Measurements from ENCODE around the gene AASDH. TPM values are rescaled to one million over a fixed set of nuclear protein-coding genes. Genes with fewer than 3 reads are reported as not detected.

The AASDH gene
- total and polyA plus RNA-seq, 2 of the 4 experiments (the other 2 are of a cell fraction), result 4.7 to 12.0 TPM

- POLR2A ChIA-PET (ENCODE audit: unreplicated experiment), result no interaction called here
- Histone ChIP-seq H2BK20ac (ENCODE audit: low read depth, low read length) (no peak overlapping the region), H2BK15ac (ENCODE audit: low read depth, low read length) (no peak overlapping the region), H3K56ac (ENCODE audit: extremely low read depth, insufficient read depth, low read length) (no peak overlapping the region), H2BK120ac (ENCODE audit: low read depth, low read length) (no peak overlapping the region), H3K4ac (ENCODE audit: low read depth, low read length) (no peak overlapping the region), H4K8ac (ENCODE audit: low read depth in 2 of 2, low read length in 2 of 2) (no peak overlapping the region), H4K91ac (ENCODE audit: insufficient read depth, low read depth, low read length) (no peak overlapping the region), H3K36me3 (ENCODE audit: control insufficient read depth, insufficient read depth, low read length) (peaks cover 2% of the 10 kb centered on the region; the same call in 1 of the 2 replicates), H3K27ac (ENCODE audit: insufficient read depth, low read length) (no peak overlapping the region), H4K20me1 (ENCODE audit: insufficient read depth, low read length) (no peaks in the 10 kb centered on the region), H3K9ac (ENCODE audit: low read depth, low read length) (no peak overlapping the region), H3K23ac (ENCODE audit: low read depth, low read length) (no peak overlapping the region), H3K18ac (ENCODE audit: low read depth, low read length) (no peak overlapping the region), H3K4me3 (ENCODE audit: insufficient read depth, low read depth, low read length) (no peak overlapping the region), H3K4me1 (ENCODE audit: control insufficient read depth, insufficient read depth, low read length) (no peaks in the 10 kb centered on the region), H2AK9ac (replicated peaks; ENCODE audit: low read depth, low read length, poor library complexity) (no peak overlapping the region), H2AK5ac (ENCODE audit: low read depth, low read length) (no peak overlapping the region), H3K27me3 (ENCODE audit: control insufficient read depth, insufficient read depth, low read length) (no peaks in the 10 kb centered on the region), H3K79me1 (ENCODE audit: low read depth in 1 of 2, low read length in 2 of 2) (no peaks in the 10 kb centered on the region), H3K14ac (replicated peaks; ENCODE audit: low read depth, low read length) (no peak overlapping the region), H2AFZ (replicated peaks; ENCODE audit: low read length, poor library complexity) (no peak overlapping the region), H2BK5ac (ENCODE audit: low read depth, low read length, poor library complexity, severe bottlenecking) (no peak overlapping the region), H4K5ac (ENCODE audit: low read depth, low read length) (no peak overlapping the region), H3K4me2 (ENCODE audit: low read depth, low read length) (no peak overlapping the region), H3K9me3 (ENCODE audit: control insufficient read depth, insufficient read depth, low read length) (no peaks in the 10 kb centered on the region), H3K9me1 (ENCODE audit: insufficient read depth, low read length) (no peaks in the 10 kb centered on the region; the same call in 1 of the 2 replicates)
- intact Hi-C loops (cut with micrococcal nuclease) (no loop called here), in situ Hi-C loops (cut with MboI; ENCODE audit: low sequenced_read_pairs) (no loop called here), dilution Hi-C loops (cut with HindIII; ENCODE audit: low sequenced_read_pairs, unreplicated experiment) (no loop called here)
- WGBS, 2 experiments (ENCODE audit: extremely low coverage in 2 of 2, insufficient read length in 1 of 2), result 40% methylated on average over 1 of the region's 2 CpGs; no CpG with 5 or more reads in 1 of the 2 experiments
- TF ChIP-seq BHLHE40 (IDR thresholded peaks at IDR 0.05; ENCODE audit: low read depth, low read length) (no peak), NFE2L2 (IDR thresholded peaks at IDR 0.05; ENCODE audit: low read depth, low read length) (no peak), MXI1 (IDR thresholded peaks at IDR 0.05; ENCODE audit: borderline replicate concordance, low read depth, low read length) (no peak), MAFK (IDR thresholded peaks at IDR 0.05; ENCODE audit: low read depth, low read length) (no peak), CTCF (conservative IDR thresholded peaks at IDR 0.05; ENCODE audit: low read depth, low read length) (no peak), CEBPB (IDR thresholded peaks at IDR 0.05; ENCODE audit: low read depth, low read length) (no peak), RCOR1 (IDR thresholded peaks at IDR 0.05; ENCODE audit: insufficient replicate concordance, low read length) (no peak), ELK1 (IDR thresholded peaks at IDR 0.05; ENCODE audit: borderline replicate concordance, low read depth, low read length) (no peak), RAD21 (IDR thresholded peaks at IDR 0.05; ENCODE audit: low read length) (no peak), POLR2A (IDR thresholded peaks at IDR 0.05; ENCODE audit: low read depth, low read length) (no peak), SMC3 (IDR thresholded peaks at IDR 0.05; ENCODE audit: low read depth, low read length) (no peak), MAZ (IDR thresholded peaks at IDR 0.05; ENCODE audit: borderline replicate concordance, low read depth, low read length) (no peak), FOS (IDR thresholded peaks at IDR 0.05; ENCODE audit: low read depth, low read length) (no peak), RFX5 (IDR thresholded peaks at IDR 0.05; ENCODE audit: low read depth, low read length) (no peak), CHD1 (IDR thresholded peaks at IDR 0.05; ENCODE audit: low read depth, low read length) (no peak), USF2 (IDR thresholded peaks at IDR 0.05; ENCODE audit: low read depth, low read length) (no peak)
- no TSS peak for BruUV-seq (replicated peaks)
- no peak for DNase-seq
- CTCF ChIA-PET, result no interaction called here
- ATAC-seq (ENCODE audit: low read depth), result no peak
Measured at GRCh38 chr4:56375458-56375857, 11.8 kb downstream of the AASDH start.

Measured in IMR-90 (cell line).